ENCODE measurements around the gene SAMM50. TPM values are rescaled to one million over a fixed set of nuclear protein-coding genes. Genes with fewer than 3 reads are reported as not detected.

Gene SAMM50
- total RNA-seq, 3 donors from 2014 or later: 37.7 to 52.0 (median 48.0) TPM

- no peaks in the 10 kb centered on the region for H3K4me1 ChIP-seq (ENCODE audit: low read depth)
- no peaks in the 10 kb centered on the region for H3K9me3 ChIP-seq
- DNase-seq (no peak), ATAC-seq (no peak)
- H3K36me3 ChIP-seq (ENCODE audit: low read depth): no peaks in the 10 kb centered on the region
- intact Hi-C loops (cut with DNase I, micrococcal nuclease): no loop called here
- H3K4me3 ChIP-seq: no peak overlapping the region
- no peak for TF ChIP-seq CTCF (IDR thresholded peaks at IDR 0.05)
These were observed 73.8 kb downstream of the SAMM50 start for GRCh38 chr22:44029069-44029468.

DNA sequence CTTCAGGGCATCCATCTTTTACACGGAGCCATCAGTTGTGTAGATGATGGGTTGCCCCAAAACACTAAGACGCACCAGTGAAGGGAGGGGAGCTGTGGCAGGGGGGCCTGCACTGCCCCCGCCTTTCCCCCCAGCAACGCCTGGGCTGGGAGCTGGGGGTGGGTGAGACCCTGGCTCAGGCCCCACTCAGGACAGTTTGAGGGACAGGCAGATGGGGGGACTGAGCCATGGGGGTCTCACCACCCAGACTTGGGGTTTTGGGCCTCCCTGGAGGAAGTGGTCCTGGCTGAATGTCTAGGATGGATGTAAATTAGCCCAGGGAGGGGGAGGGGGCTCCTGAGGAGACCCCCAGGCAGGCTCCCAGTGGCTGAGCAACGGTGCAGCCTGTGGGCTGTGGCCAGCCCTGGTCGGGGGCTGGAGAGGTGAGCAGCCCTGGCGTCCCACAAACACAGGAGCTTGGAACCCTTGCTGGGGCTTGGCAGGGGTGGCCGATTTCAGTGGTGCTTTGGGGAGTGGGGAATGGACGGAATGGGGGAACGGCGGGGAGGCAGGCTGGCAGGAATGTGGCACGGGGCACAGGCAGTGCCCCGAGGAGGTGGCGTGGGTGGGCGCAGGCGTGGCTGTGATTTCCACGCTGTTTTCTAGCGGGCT is 74.9 kb downstream of the SAMM50 start:
- ATAC-seq (no peak), DNase-seq (no peak)
- intact Hi-C loops (cut with DNase I, micrococcal nuclease): no loop called here
- no peaks in the 10 kb centered on the region for H3K9me3 ChIP-seq
- no peaks in the 10 kb centered on the region for H3K36me3 ChIP-seq (ENCODE audit: low read depth)
- H3K4me1 ChIP-seq (ENCODE audit: low read depth): no peaks in the 10 kb centered on the region
- no peak overlapping the region for H3K4me3 ChIP-seq
- TF ChIP-seq CTCF (IDR thresholded peaks at IDR 0.05): no peak

DNA sequence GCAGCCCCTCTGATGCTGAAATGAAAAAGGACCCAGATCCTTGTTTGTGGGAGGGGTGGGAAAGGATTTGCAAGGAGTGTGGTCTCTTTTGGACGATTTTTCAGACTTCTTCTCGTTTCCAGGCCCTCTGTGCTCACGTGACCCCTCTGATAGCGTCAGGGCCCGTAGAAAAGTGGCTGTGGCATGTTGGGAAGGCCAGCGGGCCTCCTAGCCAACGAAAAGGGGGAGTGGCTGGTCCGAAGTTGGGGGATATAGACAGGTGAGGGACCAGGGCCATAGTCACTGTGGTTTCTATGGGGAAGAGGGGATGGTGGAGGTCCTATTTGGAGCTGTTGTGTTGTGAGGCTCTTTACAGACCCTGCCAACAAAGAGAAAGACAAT is 75.5 kb downstream of the SAMM50 start:
- ATAC-seq (no peak), DNase-seq (no peak)
- Histone ChIP-seq H3K36me3 (ENCODE audit: low read depth) (no peaks in the 10 kb centered on the region), H3K4me1 (ENCODE audit: low read depth) (no peaks in the 10 kb centered on the region), H3K4me3 (no peak overlapping the region), H3K9me3 (no peaks in the 10 kb centered on the region)
- no peak for TF ChIP-seq CTCF (IDR thresholded peaks at IDR 0.05)
- intact Hi-C loops (cut with DNase I, micrococcal nuclease): no loop called here

DNA sequence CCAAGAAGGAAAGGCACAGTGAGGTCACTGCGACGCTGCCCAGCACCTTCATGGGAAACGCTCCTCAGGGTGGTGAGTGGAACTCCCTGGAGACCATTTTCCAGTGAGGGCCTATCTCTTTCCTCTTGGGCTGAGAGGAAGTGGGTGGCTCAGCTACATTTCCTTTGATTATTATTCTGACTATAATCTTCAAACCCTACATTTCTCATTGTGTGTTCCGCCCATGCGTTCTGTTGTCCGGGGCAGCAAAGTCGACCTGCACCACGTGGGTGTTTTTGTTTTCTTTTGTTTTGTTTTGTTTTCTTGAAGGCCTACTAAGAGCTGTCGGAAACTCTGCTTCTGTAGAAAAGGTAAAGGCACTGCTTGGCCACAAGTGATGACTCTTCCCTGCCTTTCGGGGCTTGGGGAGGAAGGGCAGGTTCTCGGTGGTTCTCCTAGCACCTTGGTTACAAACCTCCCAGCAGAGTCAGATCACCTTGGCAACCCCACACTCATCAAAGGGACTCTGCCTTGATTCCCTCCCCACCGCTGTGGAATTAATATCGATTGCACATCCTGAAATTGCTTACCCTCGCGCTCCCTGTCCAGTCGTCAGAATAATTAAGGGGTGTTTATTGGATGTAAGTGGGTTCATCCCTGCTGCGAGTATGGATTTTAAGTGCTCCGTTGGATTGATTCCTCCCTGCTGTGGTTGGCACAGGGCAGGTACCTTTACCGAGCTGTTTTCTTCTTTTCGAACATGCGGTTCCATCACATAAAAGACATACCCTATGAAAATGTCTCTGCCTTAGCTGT is 76.1 kb downstream of the SAMM50 start:
- H3K36me3 ChIP-seq (ENCODE audit: low read depth): no peaks in the 10 kb centered on the region
- DNase-seq (no peak), ATAC-seq (no peak)

GRCh38 chr22:44032126-44032730 is 77.0 kb downstream of the SAMM50 start:
- ATAC-seq (no peak), DNase-seq (no peak)
- Histone ChIP-seq H3K4me1 (ENCODE audit: low read depth) (no peaks in the 10 kb centered on the region), H3K9me3 (no peaks in the 10 kb centered on the region), H3K4me3 (no peak overlapping the region), H3K36me3 (ENCODE audit: low read depth) (no peaks in the 10 kb centered on the region)
- TF ChIP-seq CTCF (IDR thresholded peaks at IDR 0.05): no peak
- intact Hi-C loops (cut with DNase I, micrococcal nuclease): no loop called here

More for the DNA sequence above, 76.1 kb downstream of the SAMM50 start:
- no peak for TF ChIP-seq CTCF (IDR thresholded peaks at IDR 0.05)
- intact Hi-C loops (cut with DNase I, micrococcal nuclease): no loop called here
- H3K9me3 ChIP-seq: no peaks in the 10 kb centered on the region
- no peak overlapping the region for H3K4me3 ChIP-seq
- no peaks in the 10 kb centered on the region for H3K4me1 ChIP-seq (ENCODE audit: low read depth)

All from mucosa of descending colon (tissue), 3 donors.